Suppressor macrophage treated with lipopolysaccharide for 1 hour (primary cell): Measurements from ENCODE around the gene MRC1.
A peak's percentile ranks its signal among the peaks of the same experiment; 100 is the strongest.

Source experiments
- DNase-seq, 3 donors: peaks; one replicate each; pipeline ENCODE4 v3.0.0-alpha.2; 2020 to 2022

Gene MRC1

GRCh38 chr10:17795813-17796594 lies 13.1 kb upstream of the MRC1 start:
- no peak for DNase-seq

GRCh38 chr10:17801507-17801906 lies 7.6 kb upstream of the MRC1 start:
- DNase-seq, result no peak

GRCh38 chr10:17802350-17802749 lies 6.8 kb upstream of the MRC1 start:
- DNase-seq, result no peak

GRCh38 chr10:17802976-17803375 lies 6.2 kb upstream of the MRC1 start:
- DNase-seq, result peak; percentile 35 to 64 (median 44)

- peak in 2 of 3 donors; percentile 34 for DNase-seq
These were observed 3.8 kb upstream of the MRC1 start for GRCh38 chr10:17805330-17805729.

GRCh38 chr10:17805921-17806577 lies 3.1 kb upstream of the MRC1 start:
- DNase-seq, result peak in 1 of 3 donors; percentile 35

GRCh38 chr10:17811146-17811865 lies 2.2 kb downstream of the MRC1 start:
- peak; percentile 49 to 73 (median 68) for DNase-seq

- DNase-seq, result peak in 2 of 3 donors; percentile 57 to 67
These were observed 5.8 kb downstream of the MRC1 start for GRCh38 chr10:17814973-17815372.

GRCh38 chr10:17816199-17816598 lies 7.1 kb downstream of the MRC1 start:
- peak in 2 of 3 donors; percentile 33 to 49 for DNase-seq

- DNase-seq, result no peak
These were observed 8.2 kb downstream of the MRC1 start for GRCh38 chr10:17817316-17817715.

- no peak for DNase-seq
These were observed 8.6 kb downstream of the MRC1 start for GRCh38 chr10:17817790-17818189.

GRCh38 chr10:17819836-17820235 lies 10.7 kb downstream of the MRC1 start:
- DNase-seq, result peak in 2 of 3 donors; percentile 44 to 58

GRCh38 chr10:17820943-17821342 lies 11.8 kb downstream of the MRC1 start:
- DNase-seq, result no peak

- DNase-seq, result peak; percentile 33 to 62 (median 53)
These were observed 12.7 kb downstream of the MRC1 start for GRCh38 chr10:17821893-17822292.

GRCh38 chr10:17831341-17831740 lies 22.2 kb downstream of the MRC1 start:
- peak in 1 of 3 donors; percentile 63 for DNase-seq

GRCh38 chr10:17831896-17832295 lies 22.7 kb downstream of the MRC1 start:
- no peak for DNase-seq

GRCh38 chr10:17833656-17834055 lies 24.5 kb downstream of the MRC1 start:
- no peak for DNase-seq

- no peak for DNase-seq
These were observed 26.5 kb downstream of the MRC1 start for GRCh38 chr10:17835688-17836087.

GRCh38 chr10:17836942-17837341 lies 27.8 kb downstream of the MRC1 start:
- peak; percentile 40 to 55 (median 52) for DNase-seq

GRCh38 chr10:17838080-17838648 lies 29.0 kb downstream of the MRC1 start:
- peak; percentile 56 to 84 (median 69) for DNase-seq

- DNase-seq, result peak; percentile 17 to 80 (median 63)
These were observed 31.9 kb downstream of the MRC1 start for GRCh38 chr10:17841050-17841449.

- DNase-seq, result no peak
These were observed 33.5 kb downstream of the MRC1 start for GRCh38 chr10:17842641-17843040.
